Fibroblast of lung (primary cell): Measurements from ENCODE around the gene AGBL1. TPM values are rescaled to one million over a fixed set of nuclear protein-coding genes. Genes with fewer than 3 reads are reported as not detected.

Experiments used
- DNase-seq, 2 donors: peaks; one replicate each; pipeline versions ENCODE4 v3.0.0 to v3.0.0-alpha.2; 2010; ENCODE audit warnings: low read depth in 2 of 2
- H2AFZ ChIP-seq: 2 replicates; pipeline ENCODE4 v1.5.1; 2012; ENCODE audit warnings: low read length, control low read depth, inconsistent platforms
- H3K27ac ChIP-seq: 2 replicates; pipeline ENCODE4 v1.5.1; 2011; ENCODE audit warnings: low read length, control low read depth; ENCODE audit not compliant: insufficient read depth
- H3K27me3 ChIP-seq: 2 replicates; pipeline ENCODE4 v1.5.1; 2011; ENCODE audit warnings: mild to moderate bottlenecking, low read length; ENCODE audit not compliant: control insufficient read depth, insufficient read depth
- H3K36me3 ChIP-seq: 2 replicates; pipeline ENCODE4 v1.5.1; 2011; ENCODE audit warnings: low read length; ENCODE audit not compliant: control insufficient read depth, insufficient read depth
- H3K4me1 ChIP-seq: 2 replicates; pipeline ENCODE4 v1.5.1; 2011; ENCODE audit warnings: low read length; ENCODE audit not compliant: control insufficient read depth, insufficient read depth; ENCODE audit errors: extremely low read depth
- H3K4me2 ChIP-seq: 2 replicates; pipeline ENCODE4 v1.5.1; 2011; ENCODE audit warnings: low read length, control low read depth; ENCODE audit not compliant: insufficient read depth; ENCODE audit errors: extremely low read depth
- H3K4me3 ChIP-seq, 4 experiments: fragments of 200-600 bp in 1 of 4; sonication (generic) in 1 of 4; replicated peaks in 1 of 4; 2 replicates each; pipeline ENCODE4 v1.5.1; 2011 to 2016; ENCODE audit warnings: low read length in 4 of 4, low read depth in 3 of 4, mild to moderate bottlenecking in 3 of 4, control low read depth in 2 of 4, inconsistent platforms in 1 of 4, mixed read lengths in 1 of 4; ENCODE audit not compliant: insufficient read depth in 1 of 4; ENCODE audit errors: control extremely low read depth in 1 of 4
- H3K79me2 ChIP-seq: 2 replicates; pipeline ENCODE4 v1.5.1; 2012; ENCODE audit warnings: mild to moderate bottlenecking, low read length, inconsistent platforms; ENCODE audit not compliant: control insufficient read depth, insufficient read depth
- H3K9ac ChIP-seq: 2 replicates; pipeline ENCODE4 v1.5.1; 2011; ENCODE audit warnings: mild to moderate bottlenecking, low read length, control low read depth; ENCODE audit not compliant: insufficient read depth
- H3K9me3 ChIP-seq: 2 replicates; pipeline ENCODE4 v1.5.1; 2012; ENCODE audit warnings: low read depth, low read length; ENCODE audit not compliant: control insufficient read depth, insufficient read depth
- H4K20me1 ChIP-seq: 2 replicates; pipeline ENCODE4 v1.5.1; 2011; ENCODE audit warnings: low read length; ENCODE audit not compliant: control insufficient read depth, insufficient read depth; ENCODE audit errors: extremely low read depth
- CTCF ChIP-seq, 2 donors: IDR thresholded peaks in 1 of 2; conservative IDR thresholded peaks in 1 of 2; 1 replicate in 1 of 2; 2 replicates in 1 of 2; pipeline ENCODE4 v1.5.1; 2011 to 2012; ENCODE audit warnings: low read length in 2 of 2, control low read depth in 1 of 2, inconsistent platforms in 1 of 2, low read depth in 1 of 2, mild to moderate bottlenecking in 1 of 2
- EZH2 ChIP-seq: IDR thresholded peaks from 2 replicates; pipeline ENCODE4 v1.5.1; 2012; ENCODE audit warnings: low read length, control low read depth, mild to moderate bottlenecking; ENCODE audit errors: missing control alignments
- polyA plus RNA-seq, 2 donors: library from polyadenylated mRNA; depleted of rRNA in 1 of 2; stranded (reverse) in 1 of 2; unstranded in 1 of 2; fragments of >200 nt; gene quantifications; 2 replicates each; pipeline ENCODE4 v1.2.1, GENCODE V29; 2011 to 2012; ENCODE audit warnings: missing spikeins in 1 of 2
- total RNA-seq: library from RNA; depleted of rRNA; stranded (reverse); fragments of >200 nt; gene quantifications from 2 replicates; pipeline ENCODE4 v1.2.1, GENCODE V29; 2014

Gene AGBL1
- total and polyA plus RNA-seq, 2 donors (not counting 1 experiment from before 2014, with no cell fraction given) = not detected

- no peak overlapping the region for H2AFZ ChIP-seq
- H3K4me2 ChIP-seq = no peak overlapping the region
- H3K4me1 ChIP-seq = no peaks in the 10 kb centered on the region
- H3K79me2 ChIP-seq = no peaks in the 10 kb centered on the region
- no peaks in the 10 kb centered on the region for H3K36me3 ChIP-seq
- no peak overlapping the region for H3K27ac ChIP-seq
- no peak overlapping the region for H3K4me3 ChIP-seq
- H3K9me3 ChIP-seq = no peaks in the 10 kb centered on the region
- no peaks in the 10 kb centered on the region for H3K27me3 ChIP-seq
- no peaks in the 10 kb centered on the region for H4K20me1 ChIP-seq
- H3K9ac ChIP-seq = no peak overlapping the region
- peak in 1 of 2 donors; percentile 62 for DNase-seq
- TF ChIP-seq EZH2 (no peak), CTCF (conservative IDR thresholded peaks at IDR 0.05 in 1 of 2, IDR thresholded peaks at IDR 0.05 in 1 of 2; ENCODE audit: low read depth in 1 of 2, low read length in 2 of 2) (no peak)
Measured at GRCh38 chr15:86082619-86083380, 3.1 kb downstream of the AGBL1 start.

GRCh38 chr15:86087808-86088207 is 8.1 kb downstream of the AGBL1 start:
- no peaks in the 10 kb centered on the region for H3K79me2 ChIP-seq
- no peaks in the 10 kb centered on the region for H3K4me1 ChIP-seq
- H3K9me3 ChIP-seq = no peaks in the 10 kb centered on the region
- no peak overlapping the region for H2AFZ ChIP-seq
- no peak overlapping the region for H3K4me2 ChIP-seq
- no peak overlapping the region for H3K9ac ChIP-seq
- DNase-seq = no peak
- TF ChIP-seq EZH2 (no peak), CTCF (conservative IDR thresholded peaks at IDR 0.05 in 1 of 2, IDR thresholded peaks at IDR 0.05 in 1 of 2; ENCODE audit: low read depth in 1 of 2, low read length in 2 of 2) (no peak)
- no peak overlapping the region for H3K27ac ChIP-seq
- no peak overlapping the region for H3K4me3 ChIP-seq
- H4K20me1 ChIP-seq = no peaks in the 10 kb centered on the region
- H3K36me3 ChIP-seq = no peaks in the 10 kb centered on the region
- H3K27me3 ChIP-seq = no peaks in the 10 kb centered on the region

- no peak overlapping the region for H3K4me3 ChIP-seq
- H3K27me3 ChIP-seq = no peaks in the 10 kb centered on the region
- H3K4me1 ChIP-seq = no peaks in the 10 kb centered on the region
- TF ChIP-seq CTCF (conservative IDR thresholded peaks at IDR 0.05 in 1 of 2, IDR thresholded peaks at IDR 0.05 in 1 of 2; ENCODE audit: low read depth in 1 of 2, low read length in 2 of 2) (no peak), EZH2 (no peak)
- no peak overlapping the region for H2AFZ ChIP-seq
- no peaks in the 10 kb centered on the region for H3K36me3 ChIP-seq
- no peak overlapping the region for H3K4me2 ChIP-seq
- H3K9ac ChIP-seq = no peak overlapping the region
- no peak for DNase-seq
- no peaks in the 10 kb centered on the region for H3K79me2 ChIP-seq
- H3K9me3 ChIP-seq = no peaks in the 10 kb centered on the region
- H4K20me1 ChIP-seq = no peaks in the 10 kb centered on the region
- H3K27ac ChIP-seq = no peak overlapping the region
Measured at GRCh38 chr15:86089422-86089821, 9.8 kb downstream of the AGBL1 start.
